Spleen (tissue), 11 donors: ENCODE results near the gene COL4A2. TPM values are rescaled to one million over a fixed set of nuclear protein-coding genes. Genes with fewer than 3 reads are reported as not detected.
A peak's percentile ranks its signal among the peaks of the same experiment; 100 is the strongest.

Experiments used
- DNase-seq: peaks from one replicate; pipeline ENCODE4 v3.0.0-alpha.2; 2020
- H3K27ac ChIP-seq, 8 donors: fragments of 200-600 bp; sonication (generic) in 7 of 8; 1 replicate in 4 of 8; 2 replicates in 4 of 8; pipeline versions ENCODE4 v1.5.0 to v1.8.0; 2016 to 2021; ENCODE audit warnings: inconsistent platforms in 4 of 8, mild to moderate bottlenecking in 4 of 8, moderate library complexity in 1 of 8
- H3K27me3 ChIP-seq, 7 donors: fragments of 200-600 bp; sonication (generic) in 6 of 7; replicated peaks in 1 of 7; 1 replicate in 4 of 7; 2 replicates in 3 of 7; pipeline versions ENCODE4 v1.5.0 to v1.8.0; 2016 to 2021; ENCODE audit warnings: inconsistent platforms in 3 of 7, mild to moderate bottlenecking in 1 of 7
- H3K36me3 ChIP-seq, 6 donors: fragments of 200-600 bp; sonication (generic) in 5 of 6; 1 replicate in 4 of 6; 2 replicates in 2 of 6; pipeline versions ENCODE4 v1.5.0 to v1.8.0; 2016 to 2021; ENCODE audit warnings: inconsistent platforms in 2 of 6
- H3K4me1 ChIP-seq, 6 donors: fragments of 200-600 bp; sonication (generic) in 5 of 6; 1 replicate in 3 of 6; 2 replicates in 3 of 6; pipeline versions ENCODE4 v1.5.0 to v1.8.0; 2016 to 2021; ENCODE audit warnings: inconsistent platforms in 3 of 6
- H3K4me3 ChIP-seq, 8 donors: fragments of 200-600 bp; sonication (generic) in 7 of 8; 1 replicate in 4 of 8; 2 replicates in 4 of 8; pipeline versions ENCODE4 v1.5.0 to v1.8.0; 2016 to 2021; ENCODE audit warnings: inconsistent platforms in 4 of 8, mild to moderate bottlenecking in 4 of 8, moderate library complexity in 2 of 8
- H3K9me3 ChIP-seq, 8 donors: fragments of 200-600 bp; sonication (generic) in 7 of 8; 1 replicate in 4 of 8; 2 replicates in 4 of 8; pipeline versions ENCODE4 v1.5.0 to v1.8.0; 2016 to 2021; ENCODE audit warnings: inconsistent platforms in 4 of 8
- CTCF ChIP-seq, 11 experiments: fragments of 200-600 bp in 7 of 11; fragments of 450-650 bp in 4 of 11; sonication (generic) in 4 of 11; IDR thresholded peaks in 8 of 11; conservative IDR thresholded peaks in 3 of 11; 1 replicate in 7 of 11; 2 replicates in 4 of 11; pipeline versions ENCODE4 v1.4.0 to v1.8.0; 2016 to 2021; ENCODE audit warnings: antibody characterized with exemption in 11 of 11, inconsistent platforms in 4 of 11, mild to moderate bottlenecking in 1 of 11
- POLR2A ChIP-seq, 3 donors: fragments of 450-650 bp; IDR thresholded peaks; one replicate each; pipeline ENCODE4 v1.5.1; 2017; ENCODE audit warnings: antibody characterized with exemption in 3 of 3, mild to moderate bottlenecking in 1 of 3
- POLR2AphosphoS5 ChIP-seq, 3 donors: sonication (generic); formaldehyde crosslinking; IDR thresholded peaks; one replicate each; pipeline ENCODE4 v1.5.1; 2017; ENCODE audit warnings: antibody characterized with exemption in 3 of 3
- WGBS, 5 donors: extraction: QIAGEN DNeasy Blood & Tissue Kit in 3 of 5; methylation state at CpG; one replicate each; pipeline versions ENCODE4 v1.1.5 to v1.1.7; 2013 to 2018; 5-methylcytosine and 5-hydroxymethylcytosine counted together
- intact Hi-C: fragments of 100-400 bp; cut with DNase I; formaldehyde crosslinking; loops from one replicate; pipeline ENCODE4 v1.15.0; 2023; ENCODE audit warnings: low total_unique reads
- polyA plus RNA-seq, 3 donors: library from polyadenylated mRNA; stranded (reverse); fragments of 200-250 nt; gene quantifications; one replicate each; pipeline ENCODE4 v1.2.1, GENCODE V29; 2013
- total RNA-seq, 7 donors: library from RNA; depleted of rRNA in 3 of 7; stranded (reverse); fragments of >200 nt in 3 of 7; fragmentation: NEBNext Ultra II Directional in 4 of 7; extraction: Animal tissue kit (Norgen Biotek cat#: 25700) in 4 of 7; gene quantifications; one replicate each; pipeline versions ENCODE4 v1.1.0 to v1.2.1, GENCODE V29; 2016 to 2021
- donor health status: healthy with polysubstance abuse.
- donor health status: DM: no; HTN: no; CAD: no; lungs with moderate emphysema.
- donor health status: DM: no; HTN: no; CAD: no.
- donor health status: Bipolar disorder and iron deficiency.
- donor health status: healthy.
- donor health status: DM: no; HTN: no; CAD: no.
- donor health status: DM: yes; HTN: yes; CAD: no.

COL4A2 gene
- total and polyA plus RNA-seq, 10 donors = 52.6 to 712 (median 337) TPM

- peaks cover 0 to 4% (median 0%) of the 10 kb centered on the region in 8 donors for H3K9me3 ChIP-seq
- WGBS, 5 donors = 86 to 92% (median 91%) methylated on average over 10 of the region's 10 CpGs
- no peak overlapping the region for H3K4me3 ChIP-seq
- DNase-seq = no peak
- no peak overlapping the region for H3K27ac ChIP-seq
- TF ChIP-seq POLR2AphosphoS5 (IDR thresholded peaks at IDR 0.05) (peak in 1 of 3 donors; percentile 15), CTCF (IDR thresholded peaks at IDR 0.05 in 8 of 11, conservative IDR thresholded peaks at IDR 0.05 in 3 of 11) (no peak), POLR2A (IDR thresholded peaks at IDR 0.05) (no peak)
- H3K36me3 ChIP-seq = peaks cover 0 to 85% (median 16%) of the 10 kb centered on the region in 6 donors
- peaks cover 0 to 52% (median 25%) of the 10 kb centered on the region in 6 donors for H3K4me1 ChIP-seq
- intact Hi-C loops = no loop called here
- H3K27me3 ChIP-seq = no peaks in the 10 kb centered on the region
These were observed 198.5 kb downstream of the COL4A2 start for GRCh38 chr13:110505594-110505993.

GRCh38 chr13:110506396-110506795, 199.3 kb downstream of the COL4A2 start:
- intact Hi-C loops = no loop called here
- 85 to 95% (median 91%) methylated on average over 15 to 18 of the region's 18 CpGs for WGBS, 5 donors
- Histone ChIP-seq H3K9me3 (no peaks in the 10 kb centered on the region), H3K4me1 (peaks cover 0 to 53% (median 25%) of the 10 kb centered on the region in 6 donors), H3K27ac (peak overlapping the region in 1 of 8 donors; percentile 16), H3K4me3 (no peak overlapping the region), H3K27me3 (no peaks in the 10 kb centered on the region), H3K36me3 (peaks cover 0 to 85% (median 15%) of the 10 kb centered on the region in 6 donors)
- DNase-seq = no peak
- TF ChIP-seq POLR2AphosphoS5 (IDR thresholded peaks at IDR 0.05) (peak in 1 of 3 donors; percentile 26), CTCF (IDR thresholded peaks at IDR 0.05 in 8 of 11, conservative IDR thresholded peaks at IDR 0.05 in 3 of 11) (no peak)

- Histone ChIP-seq H3K36me3 (peaks cover 0 to 85% (median 17%) of the 10 kb centered on the region in 6 donors), H3K4me3 (no peak overlapping the region), H3K9me3 (no peaks in the 10 kb centered on the region), H3K4me1 (peaks cover 0 to 53% (median 25%) of the 10 kb centered on the region in 6 donors), H3K27me3 (no peaks in the 10 kb centered on the region), H3K27ac (peak overlapping the region in 1 of 8 donors; percentile 16)
- DNase-seq = no peak
- TF ChIP-seq CTCF (IDR thresholded peaks at IDR 0.05 in 8 of 11, conservative IDR thresholded peaks at IDR 0.05 in 3 of 11) (no peak), POLR2AphosphoS5 (IDR thresholded peaks at IDR 0.05) (peak in 1 of 3 donors; percentile 24), POLR2A (IDR thresholded peaks at IDR 0.05) (no peak)
- 70 to 80% (median 72%) methylated on average over 17 of the region's 17 CpGs for WGBS, 5 donors
- intact Hi-C loops = no loop called here
These were observed 199.9 kb downstream of the COL4A2 start for GRCh38 chr13:110506859-110507566.

- TF ChIP-seq POLR2A (IDR thresholded peaks at IDR 0.05) = no peak
- TF ChIP-seq POLR2AphosphoS5 (IDR thresholded peaks at IDR 0.05) = peak in 2 of 3 donors; percentile 18 to 66
- Histone ChIP-seq H3K36me3 (peaks cover 0 to 85% (median 20%) of the 10 kb centered on the region in 6 donors), H3K9me3 (no peaks in the 10 kb centered on the region), H3K4me1 (peaks cover 0 to 53% (median 25%) of the 10 kb centered on the region in 6 donors), H3K27ac (peak overlapping the region in 1 of 8 donors; percentile 12), H3K4me3 (no peak overlapping the region), H3K27me3 (no peaks in the 10 kb centered on the region)
- DNase-seq = no peak
- intact Hi-C loops = no loop called here
- WGBS, 5 donors = 87 to 92% (median 90%) methylated on average over 16 to 23 of the region's 23 CpGs
These were observed 200.7 kb downstream of the COL4A2 start for GRCh38 chr13:110507678-110508381.
